Memory B cell (primary cell): Measurements from ENCODE around the gene OSBPL1A.
A peak's percentile ranks its signal among the peaks of the same experiment; 100 is the strongest.

Experiments used
- ATAC-seq: fragments of 150-1000 bp; cut with Tn5 transposase; 2 replicates; pipeline ENCODE4 v1.10.0; 2021; ENCODE audit warnings: low read depth, mild to moderate bottlenecking, moderate library complexity
- DNase-seq, 2 donors: peaks; one replicate each; pipeline ENCODE4 v3.0.0; 2022; ENCODE audit warnings: low spot score in 2 of 2
- H3K27ac Mint-ChIP-seq: one replicate; pipeline ENCODE4 v1.8.0; 2022; ENCODE audit warnings: mild to moderate bottlenecking, moderate library complexity, mixed read lengths
- H3K27me3 Mint-ChIP-seq: one replicate; pipeline ENCODE4 v1.8.0; 2022; ENCODE audit warnings: mixed read lengths
- H3K36me3 Mint-ChIP-seq: one replicate; pipeline ENCODE4 v1.8.0; 2022; ENCODE audit warnings: mild to moderate bottlenecking, mixed read lengths
- H3K4me1 Mint-ChIP-seq: one replicate; pipeline ENCODE4 v1.8.0; 2022; ENCODE audit warnings: mixed read lengths
- H3K4me3 Mint-ChIP-seq: one replicate; pipeline ENCODE4 v1.8.0; 2022; ENCODE audit warnings: mild to moderate bottlenecking, moderate library complexity, mixed read lengths
- H3K9me3 Mint-ChIP-seq: one replicate; pipeline ENCODE4 v1.8.0; 2022; ENCODE audit warnings: mixed read lengths

OSBPL1A gene

GRCh38 chr18:24414349-24415003 is 16.9 kb upstream of the OSBPL1A start:
- Mint-ChIP-seq H3K9me3 (no peaks in the 10 kb centered on the region), H3K36me3 (peaks cover 2% of the 10 kb centered on the region), H3K27me3 (peaks cover 28% of the 10 kb centered on the region), H3K4me3 (no peak overlapping the region), H3K27ac (no peak overlapping the region), H3K4me1 (no peaks in the 10 kb centered on the region)
- ATAC-seq, result no peak
- no peak for DNase-seq

- ATAC-seq, result no peak
- Mint-ChIP-seq H3K36me3 (no peaks in the 10 kb centered on the region), H3K27me3 (peaks cover 32% of the 10 kb centered on the region), H3K4me1 (no peaks in the 10 kb centered on the region), H3K4me3 (no peak overlapping the region), H3K27ac (no peak overlapping the region), H3K9me3 (no peaks in the 10 kb centered on the region)
- no peak for DNase-seq
These were observed 15.5 kb upstream of the OSBPL1A start for GRCh38 chr18:24413148-24413547.

- DNase-seq (no peak), ATAC-seq (no peak)
- Mint-ChIP-seq H3K4me1 (no peaks in the 10 kb centered on the region), H3K4me3 (no peak overlapping the region), H3K27ac (no peak overlapping the region), H3K36me3 (no peaks in the 10 kb centered on the region), H3K27me3 (peaks cover 33% of the 10 kb centered on the region), H3K9me3 (no peaks in the 10 kb centered on the region)
These were observed 10.9 kb upstream of the OSBPL1A start for GRCh38 chr18:24408496-24408895.

- ATAC-seq (no peak), DNase-seq (no peak)
- no peaks in the 10 kb centered on the region for H3K4me1 Mint-ChIP-seq
- H3K27me3 Mint-ChIP-seq, result peaks cover 31% of the 10 kb centered on the region
- H3K27ac Mint-ChIP-seq, result no peak overlapping the region
- H3K36me3 Mint-ChIP-seq, result no peaks in the 10 kb centered on the region
- no peaks in the 10 kb centered on the region for H3K9me3 Mint-ChIP-seq
- no peak overlapping the region for H3K4me3 Mint-ChIP-seq
These were observed 7.0 kb upstream of the OSBPL1A start for GRCh38 chr18:24404591-24404990.

- no peaks in the 10 kb centered on the region for H3K4me1 Mint-ChIP-seq
- no peaks in the 10 kb centered on the region for H3K36me3 Mint-ChIP-seq
- no peak overlapping the region for H3K27ac Mint-ChIP-seq
- no peak for DNase-seq
- H3K4me3 Mint-ChIP-seq, result no peak overlapping the region
- ATAC-seq, result no peak
- no peaks in the 10 kb centered on the region for H3K9me3 Mint-ChIP-seq
- H3K27me3 Mint-ChIP-seq, result peaks cover 22% of the 10 kb centered on the region
These were observed 5.5 kb upstream of the OSBPL1A start for GRCh38 chr18:24403076-24403475.

GRCh38 chr18:24402209-24402785 is 4.7 kb upstream of the OSBPL1A start:
- Mint-ChIP-seq H3K36me3 (no peaks in the 10 kb centered on the region), H3K27ac (no peak overlapping the region), H3K27me3 (peaks cover 21% of the 10 kb centered on the region), H3K9me3 (no peaks in the 10 kb centered on the region), H3K4me3 (no peak overlapping the region), H3K4me1 (peaks cover 3% of the 10 kb centered on the region)
- DNase-seq (no peak), ATAC-seq (peak; percentile 35)

- no peak overlapping the region for H3K4me3 Mint-ChIP-seq
- H3K9me3 Mint-ChIP-seq, result no peaks in the 10 kb centered on the region
- peaks cover 6% of the 10 kb centered on the region for H3K4me1 Mint-ChIP-seq
- H3K27ac Mint-ChIP-seq, result no peak overlapping the region
- no peaks in the 10 kb centered on the region for H3K36me3 Mint-ChIP-seq
- ATAC-seq (no peak), DNase-seq (no peak)
- peaks cover 18% of the 10 kb centered on the region for H3K27me3 Mint-ChIP-seq
These were observed 3.0 kb upstream of the OSBPL1A start for GRCh38 chr18:24400587-24400986.

GRCh38 chr18:24398540-24398939 is 916 bp upstream of the OSBPL1A start:
- Mint-ChIP-seq H3K4me1 (peaks cover 6% of the 10 kb centered on the region), H3K9me3 (no peaks in the 10 kb centered on the region), H3K27me3 (peaks cover 17% of the 10 kb centered on the region), H3K27ac (no peak overlapping the region), H3K36me3 (no peaks in the 10 kb centered on the region), H3K4me3 (no peak overlapping the region)
- DNase-seq, result no peak
- ATAC-seq, result no peak

- Mint-ChIP-seq H3K27ac (no peak overlapping the region), H3K4me3 (peak overlapping the region; percentile 69)
- peak; percentile 39 for ATAC-seq
These were observed 412 bp downstream of the OSBPL1A start for GRCh38 chr18:24397131-24397693.

GRCh38 chr18:24396082-24396633 is 1.5 kb downstream of the OSBPL1A start:
- Mint-ChIP-seq H3K27ac (no peak overlapping the region), H3K9me3 (no peaks in the 10 kb centered on the region), H3K27me3 (peaks cover 9% of the 10 kb centered on the region), H3K4me3 (no peak overlapping the region), H3K4me1 (peaks cover 6% of the 10 kb centered on the region), H3K36me3 (no peaks in the 10 kb centered on the region)
- ATAC-seq, result no peak
- no peak for DNase-seq

More at GRCh38 chr18:24397131-24397693, 412 bp downstream of the OSBPL1A start:
- no peak for DNase-seq
- H3K36me3 Mint-ChIP-seq, result no peaks in the 10 kb centered on the region
- H3K4me1 Mint-ChIP-seq, result peaks cover 6% of the 10 kb centered on the region
- peaks cover 12% of the 10 kb centered on the region for H3K27me3 Mint-ChIP-seq
- no peaks in the 10 kb centered on the region for H3K9me3 Mint-ChIP-seq

GRCh38 chr18:24395049-24395795 is 2.4 kb downstream of the OSBPL1A start:
- Mint-ChIP-seq H3K9me3 (peaks cover 1% of the 10 kb centered on the region), H3K27ac (no peak overlapping the region), H3K27me3 (peaks cover 9% of the 10 kb centered on the region), H3K4me1 (peaks cover 6% of the 10 kb centered on the region), H3K4me3 (no peak overlapping the region), H3K36me3 (no peaks in the 10 kb centered on the region)
- DNase-seq (no peak), ATAC-seq (no peak)

- Mint-ChIP-seq H3K4me1 (no peaks in the 10 kb centered on the region), H3K36me3 (no peaks in the 10 kb centered on the region), H3K27ac (no peak overlapping the region), H3K4me3 (no peak overlapping the region), H3K9me3 (peaks cover 1% of the 10 kb centered on the region), H3K27me3 (peaks cover 14% of the 10 kb centered on the region)
- no peak for ATAC-seq
- no peak for DNase-seq
These were observed 8.7 kb downstream of the OSBPL1A start for GRCh38 chr18:24388957-24389356.

- peaks cover 16% of the 10 kb centered on the region for H3K27me3 Mint-ChIP-seq
- no peaks in the 10 kb centered on the region for H3K4me1 Mint-ChIP-seq
- no peaks in the 10 kb centered on the region for H3K36me3 Mint-ChIP-seq
- no peak for DNase-seq
- no peak overlapping the region for H3K27ac Mint-ChIP-seq
- peaks cover 1% of the 10 kb centered on the region for H3K9me3 Mint-ChIP-seq
- ATAC-seq, result no peak
- no peak overlapping the region for H3K4me3 Mint-ChIP-seq
These were observed 10.9 kb downstream of the OSBPL1A start for GRCh38 chr18:24386681-24387080.

GRCh38 chr18:24381126-24381525 is 16.5 kb downstream of the OSBPL1A start:
- Mint-ChIP-seq H3K4me1 (no peaks in the 10 kb centered on the region), H3K4me3 (no peak overlapping the region), H3K27me3 (peaks cover 12% of the 10 kb centered on the region), H3K27ac (no peak overlapping the region), H3K36me3 (no peaks in the 10 kb centered on the region), H3K9me3 (no peaks in the 10 kb centered on the region)
- no peak for ATAC-seq
- no peak for DNase-seq
